IMR-90 (cell line): ENCODE results near the gene METTL5. TPM values are rescaled to one million over a fixed set of nuclear protein-coding genes. Genes with fewer than 3 reads are reported as not detected.

ENCODE experiments used
- ATAC-seq: fragments of 200-7000 bp; cut with Tn5 transposase; 2 replicates; pipeline ENCODE4 v1.9.1; 2020; ENCODE audit warnings: low read depth, mild to moderate bottlenecking, moderate library complexity
- BruUV-seq: library from RNA; stranded (reverse); fragments of 400-500 nt; replicated peaks from 2 replicates; lab custom pipeline; 2021; lab: Mats Ljungman, UMichigan
- CTCF ChIA-PET: fragments of 300-600 bp; formaldehyde crosslinking; extraction: SDS; loops from one replicate; lab custom pipeline; 2021; ENCODE audit warnings: antibody characterized with exemption; lab: Yijun Ruan, JAX
- POLR2A ChIA-PET: fragments of 300-600 bp; sonication (Branson Sonifier 250); formaldehyde crosslinking; loops from one replicate; lab custom pipeline; 2022; ENCODE audit warnings: antibody characterized with exemption; ENCODE audit not compliant: unreplicated experiment; lab: Charles Lee
- DNase-seq: peaks from one replicate; pipeline ENCODE4 v3.0.0; 2013
- H2AFZ ChIP-seq: replicated peaks from 2 replicates; pipeline ENCODE3; 2013; ENCODE audit warnings: low read length, mild to moderate bottlenecking; ENCODE audit not compliant: poor library complexity
- H2AK5ac ChIP-seq: 2 replicates; pipeline ENCODE4 v1.6.1; 2013; ENCODE audit warnings: low read depth, low read length, inconsistent platforms
- H2AK9ac ChIP-seq: replicated peaks from 2 replicates; pipeline ENCODE3; 2013; ENCODE audit warnings: mild to moderate bottlenecking, low read depth, low read length, moderate library complexity; ENCODE audit not compliant: poor library complexity
- H2BK120ac ChIP-seq: 2 replicates; pipeline ENCODE4 v1.6.1; 2013; ENCODE audit warnings: low read depth, low read length, inconsistent platforms
- H2BK15ac ChIP-seq: 3 replicates; pipeline ENCODE4 v1.6.1; 2013; ENCODE audit warnings: low read depth, low read length, inconsistent platforms
- H2BK20ac ChIP-seq: 2 replicates; pipeline ENCODE4 v1.6.1; 2013; ENCODE audit warnings: low read depth, mild to moderate bottlenecking, inconsistent platforms, low read length, moderate library complexity
- H2BK5ac ChIP-seq: 2 replicates; pipeline ENCODE4 v1.6.1; 2013; ENCODE audit warnings: mild to moderate bottlenecking, low read depth, low read length, inconsistent platforms; ENCODE audit not compliant: poor library complexity, severe bottlenecking
- H3K14ac ChIP-seq: replicated peaks from 2 replicates; pipeline ENCODE4 v1.6.1; 2013; ENCODE audit warnings: low read depth, low read length, inconsistent platforms
- H3K18ac ChIP-seq: 2 replicates; pipeline ENCODE4 v1.6.1; 2013; ENCODE audit warnings: low read depth, low read length, control low read depth
- H3K23ac ChIP-seq: 2 replicates; pipeline ENCODE4 v1.6.1; 2013; ENCODE audit warnings: low read depth, low read length, inconsistent platforms
- H3K27ac ChIP-seq: 2 replicates; pipeline ENCODE4 v1.5.1; 2013; ENCODE audit warnings: mild to moderate bottlenecking, control low read depth, low read length; ENCODE audit not compliant: insufficient read depth
- H3K27me3 ChIP-seq: 2 replicates; pipeline ENCODE4 v1.6.1; 2013; ENCODE audit warnings: low read length; ENCODE audit not compliant: control insufficient read depth, insufficient read depth
- H3K36me3 ChIP-seq: 2 replicates; pipeline ENCODE4 v1.6.1; 2013; ENCODE audit warnings: low read length, mixed read lengths; ENCODE audit not compliant: control insufficient read depth, insufficient read depth
- H3K4ac ChIP-seq: 2 replicates; pipeline ENCODE4 v1.6.1; 2013; ENCODE audit warnings: low read depth, low read length, inconsistent platforms
- H3K4me1 ChIP-seq: 2 replicates; pipeline ENCODE4 v1.6.1; 2013; ENCODE audit warnings: low read length, mixed read lengths; ENCODE audit not compliant: control insufficient read depth, insufficient read depth
- H3K4me2 ChIP-seq: 2 replicates; pipeline ENCODE4 v1.6.1; 2013; ENCODE audit warnings: low read depth, mild to moderate bottlenecking, control low read depth, low read length, moderate library complexity
- H3K4me3 ChIP-seq: 2 replicates; pipeline ENCODE4 v1.5.1; 2013; ENCODE audit warnings: low read depth, mild to moderate bottlenecking, control low read depth, low read length, moderate library complexity; ENCODE audit not compliant: insufficient read depth
- H3K56ac ChIP-seq: 2 replicates; pipeline ENCODE4 v1.6.1; 2013; ENCODE audit warnings: low read length, inconsistent platforms; ENCODE audit not compliant: insufficient read depth; ENCODE audit errors: extremely low read depth
- H3K79me1 ChIP-seq, 2 experiments: 2 replicates each; pipeline ENCODE4 v1.6.1; 2013; ENCODE audit warnings: low read length in 2 of 2, inconsistent platforms in 1 of 2, low read depth in 1 of 2
- H3K9ac ChIP-seq: 2 replicates; pipeline ENCODE4 v1.6.1; 2013; ENCODE audit warnings: low read depth, low read length, control low read depth
- H3K9me1 ChIP-seq: 2 replicates; pipeline ENCODE4 v1.6.1; 2013; ENCODE audit warnings: low read length, inconsistent platforms; ENCODE audit not compliant: insufficient read depth
- H3K9me3 ChIP-seq: 2 replicates; pipeline ENCODE4 v1.6.1; 2013; ENCODE audit warnings: low read length; ENCODE audit not compliant: control insufficient read depth, insufficient read depth
- H4K20me1 ChIP-seq: 2 replicates; pipeline ENCODE4 v1.6.1; 2013; ENCODE audit warnings: low read length, inconsistent platforms; ENCODE audit not compliant: insufficient read depth
- H4K5ac ChIP-seq: 2 replicates; pipeline ENCODE4 v1.6.1; 2013; ENCODE audit warnings: mild to moderate bottlenecking, low read depth, low read length, control low read depth
- H4K8ac ChIP-seq, 2 experiments: 2 replicates each; pipeline ENCODE4 v1.6.1; 2013; ENCODE audit warnings: low read depth in 2 of 2, low read length in 2 of 2, control low read depth in 1 of 2, inconsistent platforms in 1 of 2
- H4K91ac ChIP-seq: 2 replicates; pipeline ENCODE4 v1.6.1; 2013; ENCODE audit warnings: low read depth, low read length, inconsistent platforms; ENCODE audit not compliant: insufficient read depth
- BHLHE40 ChIP-seq: fragments of 150-350 bp; IDR thresholded peaks from 2 replicates; pipeline ENCODE4 v1.6.1; 2016; ENCODE audit warnings: mild to moderate bottlenecking, low read depth, low read length
- CHD1 ChIP-seq: IDR thresholded peaks from 2 replicates; pipeline ENCODE4 v1.6.1; 2012; ENCODE audit warnings: low read depth, low read length, improper control_type of control experiment
- CTCF ChIP-seq: conservative IDR thresholded peaks from 2 replicates; pipeline ENCODE4 v1.5.1; 2012; ENCODE audit warnings: mild to moderate bottlenecking, low read depth, low read length, improper control_type of control experiment
- ELK1 ChIP-seq: fragments of 150-350 bp; IDR thresholded peaks from 2 replicates; pipeline ENCODE4 v1.6.1; 2016; ENCODE audit warnings: low read depth, mild to moderate bottlenecking, low read length, moderate library complexity, borderline replicate concordance
- FOS ChIP-seq: fragments of 150-350 bp; IDR thresholded peaks from 2 replicates; pipeline ENCODE4 v1.6.1; 2016; ENCODE audit warnings: low read depth, low read length
- MAFK ChIP-seq: IDR thresholded peaks from 2 replicates; pipeline ENCODE4 v1.6.1; 2012; ENCODE audit warnings: low read depth, low read length, improper control_type of control experiment
- MAZ ChIP-seq: IDR thresholded peaks from 2 replicates; pipeline ENCODE4 v1.6.1; 2012; ENCODE audit warnings: low read depth, mild to moderate bottlenecking, low read length, improper control_type of control experiment, moderate library complexity, borderline replicate concordance
- MXI1 ChIP-seq: IDR thresholded peaks from 2 replicates; pipeline ENCODE4 v1.6.1; 2012; ENCODE audit warnings: low read depth, mild to moderate bottlenecking, low read length, moderate library complexity, borderline replicate concordance
- NFE2L2 ChIP-seq: fragments of 150-350 bp; IDR thresholded peaks from 2 replicates; pipeline ENCODE4 v1.6.1; 2016; ENCODE audit warnings: low read depth, mild to moderate bottlenecking, low read length
- POLR2A ChIP-seq: IDR thresholded peaks from 2 replicates; pipeline ENCODE4 v1.6.1; 2012; ENCODE audit warnings: mild to moderate bottlenecking, low read depth, low read length
- RAD21 ChIP-seq: IDR thresholded peaks from 2 replicates; pipeline ENCODE4 v1.6.1; 2012; ENCODE audit warnings: low read length, improper control_type of control experiment
- RCOR1 ChIP-seq: IDR thresholded peaks from 2 replicates; pipeline ENCODE4 v1.6.1; 2012; ENCODE audit warnings: mild to moderate bottlenecking, low read length, improper control_type of control experiment; ENCODE audit not compliant: insufficient replicate concordance
- RFX5 ChIP-seq: IDR thresholded peaks from 2 replicates; pipeline ENCODE4 v1.8.0; 2012; ENCODE audit warnings: low read depth, mild to moderate bottlenecking, low read length, moderate library complexity
- SMC3 ChIP-seq: fragments of 150-350 bp; IDR thresholded peaks from 2 replicates; pipeline ENCODE4 v1.6.1; 2016; ENCODE audit warnings: low read depth, mild to moderate bottlenecking, antibody characterized with exemption, low read length, moderate library complexity
- USF2 ChIP-seq: fragments of 150-350 bp; IDR thresholded peaks from 2 replicates; pipeline ENCODE4 v1.6.1; 2017; ENCODE audit warnings: mild to moderate bottlenecking, antibody characterized with exemption, low read length, low read depth
- WGBS, 2 experiments: methylation state at CpG; one replicate each; pipeline versions ENCODE4 v1.1.5 to v1.1.7; 2013; ENCODE audit warnings: missing lambda C conversion rate in 2 of 2; ENCODE audit not compliant: insufficient read length in 1 of 2; ENCODE audit errors: extremely low coverage in 2 of 2; 5-methylcytosine and 5-hydroxymethylcytosine counted together
- dilution Hi-C: fragments of 300-500 bp; cut with HindIII; formaldehyde crosslinking; loops from one replicate; pipeline ENCODE4 v1.14.3; 2018; ENCODE audit warnings: low sequenced_read_pairs; ENCODE audit not compliant: unreplicated experiment
- in situ Hi-C: fragments of 300-500 bp; cut with MboI; formaldehyde crosslinking; loops from 3 replicates; pipeline ENCODE4 v1.14.3; 2019; ENCODE audit warnings: low sequenced_read_pairs, inconsistent platforms, mixed read lengths
- intact Hi-C: fragments of 100-400 bp; cut with micrococcal nuclease; formaldehyde crosslinking; loops from 2 replicates; pipeline ENCODE4 v1.10.0; 2022
- polyA plus RNA-seq, 3 experiments: library from polyadenylated mRNA; depleted of rRNA; stranded (reverse); fragments of >200 nt; gene quantifications; 2 replicates each; pipeline ENCODE4 v1.2.3, GENCODE V29; 2012; ENCODE audit warnings: low replicate concordance in 1 of 3
- total RNA-seq: library from RNA; depleted of rRNA; stranded (reverse); fragments of >200 nt; gene quantifications from 2 replicates; pipeline ENCODE4 v1.2.3, GENCODE V29; 2012

Gene METTL5
- total and polyA plus RNA-seq, 2 of the 4 experiments (the other 2 are of a cell fraction) = 38.3 to 49.8 TPM

- Histone ChIP-seq H3K4me2 (no peak overlapping the region), H3K56ac (no peak overlapping the region), H3K4me3 (no peak overlapping the region), H2AK5ac (no peak overlapping the region), H3K27ac (no peak overlapping the region), H3K14ac (no peak overlapping the region), H3K18ac (no peak overlapping the region), H2AK9ac (no peak overlapping the region), H3K36me3 (0 out of 2 replicates have a peak, but pooled peaks cover 2% of the 10 kb centered on the region), H2AFZ (no peak overlapping the region), H3K79me1 (peaks cover 10 to 42% of the 10 kb centered on the region in 2 experiments), H3K23ac (no peak overlapping the region), H3K9me1 (peaks cover 9% of the 10 kb centered on the region), H3K4ac (no peak overlapping the region), H3K9me3 (no peaks in the 10 kb centered on the region), H4K20me1 (peaks cover 23% of the 10 kb centered on the region), H3K9ac (no peak overlapping the region), H3K4me1 (no peaks in the 10 kb centered on the region), H2BK5ac (no peak overlapping the region), H2BK15ac (no peak overlapping the region), H2BK20ac (no peak overlapping the region), H2BK120ac (no peak overlapping the region), H4K91ac (no peak overlapping the region), H4K5ac (no peak overlapping the region), H4K8ac (no peak overlapping the region), H3K27me3 (no peaks in the 10 kb centered on the region)
- intact Hi-C loops = no loop called here
- CTCF ChIA-PET = interaction anchor here (0.6 kb wide), 1 partner anchor 10 kb away, joined by 4 read pairs; no protein-coding TSS in a partner anchor
- POLR2A ChIA-PET = no interaction called here
- no TSS peak for BruUV-seq
- in situ Hi-C loops = no loop called here
- TF ChIP-seq MXI1 (no peak), POLR2A (no peak), CHD1 (no peak), USF2 (no peak), NFE2L2 (no peak), RFX5 (no peak), RCOR1 (no peak), CTCF (no peak), ELK1 (no peak), MAZ (no peak), FOS (no peak), BHLHE40 (no peak), MAFK (no peak), RAD21 (no peak), SMC3 (no peak)
- no peak for ATAC-seq
- no peak for DNase-seq
- no CpG with 5 or more reads among the region's 2 CpGs for WGBS, 2 experiments
- dilution Hi-C loops = no loop called here
These were observed 14.2 kb upstream of the METTL5 start for GRCh38 chr2:169838743-169839489.
